ENCODE results near the gene SEMA5B.

The SEMA5B gene

GRCh38 chr3:123027292-123028232 lies at the start of gene SEMA5B (continued):
- TF ChIP-seq, protein P1, sequence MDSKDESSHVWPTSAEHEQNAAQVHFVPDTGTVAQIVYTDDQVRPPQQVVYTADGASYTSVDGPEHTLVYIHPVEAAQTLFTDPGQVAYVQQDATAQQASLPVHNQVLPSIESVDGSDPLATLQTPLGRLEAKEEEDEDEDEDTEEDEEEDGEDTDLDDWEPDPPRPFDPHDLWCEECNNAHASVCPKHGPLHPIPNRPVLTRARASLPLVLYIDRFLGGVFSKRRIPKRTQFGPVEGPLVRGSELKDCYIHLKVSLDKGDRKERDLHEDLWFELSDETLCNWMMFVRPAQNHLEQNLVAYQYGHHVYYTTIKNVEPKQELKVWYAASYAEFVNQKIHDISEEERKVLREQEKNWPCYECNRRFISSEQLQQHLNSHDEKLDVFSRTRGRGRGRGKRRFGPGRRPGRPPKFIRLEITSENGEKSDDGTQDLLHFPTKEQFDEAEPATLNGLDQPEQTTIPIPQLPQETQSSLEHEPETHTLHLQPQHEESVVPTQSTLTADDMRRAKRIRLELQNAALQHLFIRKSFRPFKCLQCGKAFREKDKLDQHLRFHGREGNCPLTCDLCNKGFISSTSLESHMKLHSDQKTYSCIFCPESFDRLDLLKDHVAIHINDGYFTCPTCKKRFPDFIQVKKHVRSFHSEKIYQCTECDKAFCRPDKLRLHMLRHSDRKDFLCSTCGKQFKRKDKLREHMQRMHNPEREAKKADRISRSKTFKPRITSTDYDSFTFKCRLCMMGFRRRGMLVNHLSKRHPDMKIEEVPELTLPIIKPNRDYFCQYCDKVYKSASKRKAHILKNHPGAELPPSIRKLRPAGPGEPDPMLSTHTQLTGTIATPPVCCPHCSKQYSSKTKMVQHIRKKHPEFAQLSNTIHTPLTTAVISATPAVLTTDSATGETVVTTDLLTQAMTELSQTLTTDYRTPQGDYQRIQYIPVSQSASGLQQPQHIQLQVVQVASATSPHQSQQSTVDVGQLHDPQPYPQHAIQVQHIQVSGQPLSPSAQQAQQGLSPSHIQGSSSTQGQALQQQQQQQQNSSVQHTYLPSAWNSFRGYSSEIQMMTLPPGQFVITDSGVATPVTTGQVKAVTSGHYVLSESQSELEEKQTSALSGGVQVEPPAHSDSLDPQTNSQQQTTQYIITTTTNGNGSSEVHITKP (tag by site-specific recombination; IDR thresholded peaks at IDR 0.05) = peak; percentile 81
- TF ChIP-seq ZNF211 (tag by site-specific recombination; IDR thresholded peaks at IDR 0.05; ENCODE audit: low read depth) = no peak
- TF ChIP-seq OSR2 (tag by site-specific recombination; IDR thresholded peaks at IDR 0.05) = no peak
- TF ChIP-seq GFI1B (tag by site-specific recombination; IDR thresholded peaks at IDR 0.05) = no peak
- TF ChIP-seq ZNF629 (tag by site-specific recombination; IDR thresholded peaks at IDR 0.05) = no peak
- TF ChIP-seq ZNF549 (tag by site-specific recombination; IDR thresholded peaks at IDR 0.05) = no peak
- TF ChIP-seq GLI4 (tag by site-specific recombination; IDR thresholded peaks at IDR 0.05) = no peak
- no peak for TF ChIP-seq ZFP37 (tag by site-specific recombination; IDR thresholded peaks at IDR 0.05)
- TF ChIP-seq, protein P2, sequence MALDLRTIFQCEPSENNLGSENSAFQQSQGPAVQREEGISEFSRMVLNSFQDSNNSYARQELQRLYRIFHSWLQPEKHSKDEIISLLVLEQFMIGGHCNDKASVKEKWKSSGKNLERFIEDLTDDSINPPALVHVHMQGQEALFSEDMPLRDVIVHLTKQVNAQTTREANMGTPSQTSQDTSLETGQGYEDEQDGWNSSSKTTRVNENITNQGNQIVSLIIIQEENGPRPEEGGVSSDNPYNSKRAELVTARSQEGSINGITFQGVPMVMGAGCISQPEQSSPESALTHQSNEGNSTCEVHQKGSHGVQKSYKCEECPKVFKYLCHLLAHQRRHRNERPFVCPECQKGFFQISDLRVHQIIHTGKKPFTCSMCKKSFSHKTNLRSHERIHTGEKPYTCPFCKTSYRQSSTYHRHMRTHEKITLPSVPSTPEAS (tag by site-specific recombination; IDR thresholded peaks at IDR 0.05) = no peak
- TF ChIP-seq ZNF48 (tag by site-specific recombination; IDR thresholded peaks at IDR 0.05) = no peak
- TF ChIP-seq, protein P3, sequence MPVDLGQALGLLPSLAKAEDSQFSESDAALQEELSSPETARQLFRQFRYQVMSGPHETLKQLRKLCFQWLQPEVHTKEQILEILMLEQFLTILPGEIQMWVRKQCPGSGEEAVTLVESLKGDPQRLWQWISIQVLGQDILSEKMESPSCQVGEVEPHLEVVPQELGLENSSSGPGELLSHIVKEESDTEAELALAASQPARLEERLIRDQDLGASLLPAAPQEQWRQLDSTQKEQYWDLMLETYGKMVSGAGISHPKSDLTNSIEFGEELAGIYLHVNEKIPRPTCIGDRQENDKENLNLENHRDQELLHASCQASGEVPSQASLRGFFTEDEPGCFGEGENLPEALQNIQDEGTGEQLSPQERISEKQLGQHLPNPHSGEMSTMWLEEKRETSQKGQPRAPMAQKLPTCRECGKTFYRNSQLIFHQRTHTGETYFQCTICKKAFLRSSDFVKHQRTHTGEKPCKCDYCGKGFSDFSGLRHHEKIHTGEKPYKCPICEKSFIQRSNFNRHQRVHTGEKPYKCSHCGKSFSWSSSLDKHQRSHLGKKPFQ (tag by site-specific recombination; IDR thresholded peaks at IDR 0.05) = no peak
- no peak for TF ChIP-seq ZNF324 (tag by site-specific recombination; IDR thresholded peaks at IDR 0.05)
- no peak for TF ChIP-seq ZNF24 (tag by site-specific recombination; IDR thresholded peaks at IDR 0.05)
- no peak for TF ChIP-seq ZNF184 (tag by site-specific recombination; IDR thresholded peaks at IDR 0.05)
- peak; percentile 98 for TF ChIP-seq ZNF398 (tag by site-specific recombination; IDR thresholded peaks at IDR 0.05)
- no peak for TF ChIP-seq ZNF704 (tag by site-specific recombination; IDR thresholded peaks at IDR 0.05)
- TF ChIP-seq OVOL3 (tag by site-specific recombination; IDR thresholded peaks at IDR 0.05) = no peak
- TF ChIP-seq, protein P4, sequence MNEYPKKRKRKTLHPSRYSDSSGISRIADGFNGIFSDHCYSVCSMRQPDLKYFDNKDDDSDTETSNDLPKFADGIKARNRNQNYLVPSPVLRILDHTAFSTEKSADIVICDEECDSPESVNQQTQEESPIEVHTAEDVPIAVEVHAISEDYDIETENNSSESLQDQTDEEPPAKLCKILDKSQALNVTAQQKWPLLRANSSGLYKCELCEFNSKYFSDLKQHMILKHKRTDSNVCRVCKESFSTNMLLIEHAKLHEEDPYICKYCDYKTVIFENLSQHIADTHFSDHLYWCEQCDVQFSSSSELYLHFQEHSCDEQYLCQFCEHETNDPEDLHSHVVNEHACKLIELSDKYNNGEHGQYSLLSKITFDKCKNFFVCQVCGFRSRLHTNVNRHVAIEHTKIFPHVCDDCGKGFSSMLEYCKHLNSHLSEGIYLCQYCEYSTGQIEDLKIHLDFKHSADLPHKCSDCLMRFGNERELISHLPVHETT (tag by site-specific recombination; IDR thresholded peaks at IDR 0.05) = no peak
- TF ChIP-seq, protein P5, sequence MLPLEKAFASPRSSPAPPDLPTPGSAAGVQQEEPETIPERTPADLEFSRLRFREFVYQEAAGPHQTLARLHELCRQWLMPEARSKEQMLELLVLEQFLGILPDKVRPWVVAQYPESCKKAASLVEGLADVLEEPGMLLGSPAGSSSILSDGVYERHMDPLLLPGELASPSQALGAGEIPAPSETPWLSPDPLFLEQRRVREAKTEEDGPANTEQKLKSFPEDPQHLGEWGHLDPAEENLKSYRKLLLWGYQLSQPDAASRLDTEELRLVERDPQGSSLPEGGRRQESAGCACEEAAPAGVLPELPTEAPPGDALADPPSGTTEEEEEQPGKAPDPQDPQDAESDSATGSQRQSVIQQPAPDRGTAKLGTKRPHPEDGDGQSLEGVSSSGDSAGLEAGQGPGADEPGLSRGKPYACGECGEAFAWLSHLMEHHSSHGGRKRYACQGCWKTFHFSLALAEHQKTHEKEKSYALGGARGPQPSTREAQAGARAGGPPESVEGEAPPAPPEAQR (tag by site-specific recombination; IDR thresholded peaks at IDR 0.05) = no peak
- TF ChIP-seq ZNF791 (tag by site-specific recombination; IDR thresholded peaks at IDR 0.05) = no peak
- peak; percentile 37; the same call in 1 of the 2 replicates for TF ChIP-seq SP3 (tag by site-specific recombination; IDR thresholded peaks at IDR 0.05)
- peak; percentile 48; the same call in 1 of the 2 replicates for TF ChIP-seq ZBTB44 (tag by site-specific recombination; IDR thresholded peaks at IDR 0.05)

Measured in HEK293 (cell line).